Trophoblast cell (in vitro differentiated cells and primary cell): ENCODE measurements around the gene GNRHR.
A peak's percentile ranks its signal among the peaks of the same experiment; 100 is the strongest.

ENCODE experiments used
- DNase-seq, 2 donors: peaks; one replicate each; pipeline ENCODE4 v3.0.0-alpha.2; 2016
- H2AFZ ChIP-seq: 2 replicates; pipeline ENCODE4 v1.6.1; 2013; ENCODE audit warnings: low read length, moderate library complexity, mild to moderate bottlenecking; ENCODE audit not compliant: insufficient read depth, poor library complexity
- H2AK5ac ChIP-seq: 2 replicates; pipeline ENCODE4 v1.6.1; 2013; ENCODE audit warnings: mild to moderate bottlenecking, low read length
- H2BK120ac ChIP-seq: 2 replicates; pipeline ENCODE4 v1.6.1; 2013; ENCODE audit warnings: low read length, mild to moderate bottlenecking, moderate library complexity; ENCODE audit not compliant: insufficient read depth, poor library complexity
- H2BK12ac ChIP-seq: 2 replicates; pipeline ENCODE4 v1.6.1; 2013; ENCODE audit warnings: mild to moderate bottlenecking, low read length, moderate library complexity
- H2BK5ac ChIP-seq: 2 replicates; pipeline ENCODE4 v1.6.1; 2013; ENCODE audit warnings: low read length, low read depth, moderate library complexity, mild to moderate bottlenecking; ENCODE audit not compliant: poor library complexity
- H3K14ac ChIP-seq: 2 replicates; pipeline ENCODE4 v1.6.1; 2013; ENCODE audit warnings: mild to moderate bottlenecking, low read length
- H3K18ac ChIP-seq: 2 replicates; pipeline ENCODE4 v1.6.1; 2013; ENCODE audit warnings: mild to moderate bottlenecking, low read length
- H3K23ac ChIP-seq: 2 replicates; pipeline ENCODE4 v1.6.1; 2013; ENCODE audit warnings: low read length
- H3K27ac ChIP-seq: 2 replicates; pipeline ENCODE4 v1.5.1; 2013; ENCODE audit warnings: low read depth, mild to moderate bottlenecking, inconsistent platforms, low read length, moderate library complexity
- H3K27me3 ChIP-seq: 2 replicates; pipeline ENCODE4 v1.6.1; 2013; ENCODE audit warnings: inconsistent platforms, mild to moderate bottlenecking, low read length, moderate library complexity; ENCODE audit not compliant: insufficient read depth
- H3K36me3 ChIP-seq, 2 experiments: 1 replicate in 1 of 2; 2 replicates in 1 of 2; pipeline ENCODE4 v1.6.1; 2013; ENCODE audit warnings: low read length in 2 of 2, mild to moderate bottlenecking in 2 of 2, moderate library complexity in 1 of 2; ENCODE audit not compliant: insufficient read depth in 2 of 2, control insufficient read depth in 1 of 2
- H3K4ac ChIP-seq: 2 replicates; pipeline ENCODE4 v1.6.1; 2013; ENCODE audit warnings: low read depth, mild to moderate bottlenecking, low read length, moderate library complexity
- H3K4me1 ChIP-seq, 2 experiments: 1 replicate in 1 of 2; 2 replicates in 1 of 2; pipeline ENCODE4 v1.6.1; 2013; ENCODE audit warnings: low read length in 2 of 2, mild to moderate bottlenecking in 2 of 2, moderate library complexity in 1 of 2; ENCODE audit not compliant: insufficient read depth in 2 of 2, control insufficient read depth in 1 of 2
- H3K4me2 ChIP-seq: 2 replicates; pipeline ENCODE4 v1.6.1; 2013; ENCODE audit warnings: inconsistent platforms, mild to moderate bottlenecking, low read length, moderate library complexity
- H3K4me3 ChIP-seq: 2 replicates; pipeline ENCODE4 v1.5.1; 2013; ENCODE audit warnings: mild to moderate bottlenecking, low read depth, low read length, inconsistent platforms
- H3K79me1 ChIP-seq: one replicate; pipeline ENCODE4 v1.6.1; 2013; ENCODE audit warnings: low read length
- H3K79me2 ChIP-seq: 2 replicates; pipeline ENCODE4 v1.6.1; 2013; ENCODE audit warnings: low read length, mild to moderate bottlenecking; ENCODE audit not compliant: control insufficient read depth, insufficient read depth, poor library complexity
- H3K9ac ChIP-seq: 2 replicates; pipeline ENCODE4 v1.6.1; 2013; ENCODE audit warnings: mild to moderate bottlenecking, low read length
- H3K9me3 ChIP-seq: 2 replicates; pipeline ENCODE4 v1.6.1; 2013; ENCODE audit warnings: low read depth, mild to moderate bottlenecking, control low read depth, inconsistent platforms, low read length; ENCODE audit not compliant: insufficient read depth
- H4K12ac ChIP-seq: 2 replicates; pipeline ENCODE4 v1.6.1; 2013; ENCODE audit warnings: low read depth, mild to moderate bottlenecking, low read length, moderate library complexity
- H4K8ac ChIP-seq: 2 replicates; pipeline ENCODE4 v1.6.1; 2013; ENCODE audit warnings: low read depth, mild to moderate bottlenecking, low read length, moderate library complexity
- H4K91ac ChIP-seq: one replicate; pipeline ENCODE4 v1.6.1; 2013; ENCODE audit warnings: low read depth, mild to moderate bottlenecking, low read length, moderate library complexity
- WGBS: extraction: QIAGEN DNeasy Blood & Tissue Kit; methylation state at CpG from one replicate; pipeline ENCODE4 v1.1.7; 2013; ENCODE audit warnings: missing lambda C conversion rate; ENCODE audit not compliant: insufficient read length, insufficient coverage; ENCODE audit errors: extremely low coverage; 5-methylcytosine and 5-hydroxymethylcytosine counted together

Gene GNRHR

DNA sequence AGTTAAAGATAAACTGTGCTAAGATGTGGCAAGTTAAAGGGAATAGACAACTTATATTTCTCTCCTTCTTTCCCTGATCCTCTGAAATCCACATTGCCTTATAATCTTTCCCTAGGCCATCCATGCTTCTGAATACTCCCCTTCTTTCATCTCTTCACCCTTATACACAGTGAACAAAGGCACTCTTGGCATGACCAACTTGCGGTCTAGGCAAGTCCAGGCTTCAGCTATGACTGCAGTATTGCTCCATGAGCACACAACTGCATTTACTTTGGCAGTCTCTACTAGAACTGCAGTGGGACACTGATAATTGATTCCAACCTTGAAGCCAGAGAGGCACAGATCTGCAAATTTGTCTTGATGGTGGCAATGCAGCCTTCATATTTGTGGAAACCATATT is 29.1 kb downstream of the GNRHR start:
- H4K8ac ChIP-seq: no peak overlapping the region
- H3K9me3 ChIP-seq: peaks cover 3% of the 10 kb centered on the region
- no peak overlapping the region for H3K9ac ChIP-seq
- H3K27me3 ChIP-seq: no peaks in the 10 kb centered on the region
- no peak overlapping the region for H3K18ac ChIP-seq
- H2BK120ac ChIP-seq: no peak overlapping the region
- no peak overlapping the region for H4K91ac ChIP-seq
- H4K12ac ChIP-seq: no peak overlapping the region
- H3K4me1 ChIP-seq: peaks cover 7 to 14% of the 10 kb centered on the region in 2 experiments
- H2AK5ac ChIP-seq: no peak overlapping the region
- no peak overlapping the region for H3K4ac ChIP-seq
- no peak overlapping the region for H2BK5ac ChIP-seq
- WGBS: no CpG with 5 or more reads among the region's 1 CpG
- H3K79me1 ChIP-seq: peaks cover 3% of the 10 kb centered on the region
- H2BK12ac ChIP-seq: no peak overlapping the region
- H3K27ac ChIP-seq: no peak overlapping the region
- peak; percentile 24 to 64 for DNase-seq
- no peak overlapping the region for H3K23ac ChIP-seq
- no peaks in the 10 kb centered on the region for H3K79me2 ChIP-seq
- no peak overlapping the region for H2AFZ ChIP-seq
- H3K14ac ChIP-seq: no peak overlapping the region
- no peak overlapping the region for H3K4me3 ChIP-seq
- peaks cover 0 to 7% of the 10 kb centered on the region in 2 experiments for H3K36me3 ChIP-seq
- no peak overlapping the region for H3K4me2 ChIP-seq

DNA sequence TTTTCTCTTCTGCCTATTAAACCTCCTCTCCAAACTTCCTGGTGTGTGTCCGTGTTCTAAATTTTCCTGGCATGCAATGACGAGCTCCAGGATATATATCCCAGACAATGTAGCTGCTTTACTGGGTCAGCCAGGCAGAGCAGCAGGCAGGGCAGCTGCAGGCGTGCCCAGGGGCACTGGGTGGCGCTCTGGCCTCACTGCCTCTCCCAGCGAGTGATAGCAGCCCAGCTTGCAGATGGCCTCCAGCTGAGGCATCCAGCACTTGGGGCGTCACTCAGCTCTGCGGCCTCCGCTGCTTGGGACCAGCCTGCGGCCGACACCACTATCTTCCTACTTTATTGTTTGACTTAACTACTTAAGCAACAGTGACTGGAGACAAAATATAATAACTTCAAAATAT is 30.2 kb downstream of the GNRHR start:
- Histone ChIP-seq H3K9ac (no peak overlapping the region), H3K18ac (no peak overlapping the region), H3K36me3 (peaks cover 0 to 7% of the 10 kb centered on the region in 2 experiments), H3K79me1 (peaks cover 3% of the 10 kb centered on the region), H3K4me1 (peaks cover 7 to 14% of the 10 kb centered on the region in 2 experiments), H3K9me3 (peaks cover 3% of the 10 kb centered on the region), H2BK5ac (no peak overlapping the region), H2BK12ac (no peak overlapping the region), H3K4me2 (no peak overlapping the region), H3K14ac (no peak overlapping the region), H3K79me2 (no peaks in the 10 kb centered on the region), H2AFZ (no peak overlapping the region), H3K27ac (no peak overlapping the region), H3K4me3 (peak overlapping the region; percentile 53), H4K12ac (no peak overlapping the region), H3K27me3 (no peaks in the 10 kb centered on the region), H4K91ac (no peak overlapping the region), H2AK5ac (no peak overlapping the region), H4K8ac (no peak overlapping the region), H3K4ac (no peak overlapping the region), H2BK120ac (no peak overlapping the region), H3K23ac (no peak overlapping the region)
- DNase-seq: no peak
- WGBS: no CpG with 5 or more reads among the region's 10 CpGs

DNA sequence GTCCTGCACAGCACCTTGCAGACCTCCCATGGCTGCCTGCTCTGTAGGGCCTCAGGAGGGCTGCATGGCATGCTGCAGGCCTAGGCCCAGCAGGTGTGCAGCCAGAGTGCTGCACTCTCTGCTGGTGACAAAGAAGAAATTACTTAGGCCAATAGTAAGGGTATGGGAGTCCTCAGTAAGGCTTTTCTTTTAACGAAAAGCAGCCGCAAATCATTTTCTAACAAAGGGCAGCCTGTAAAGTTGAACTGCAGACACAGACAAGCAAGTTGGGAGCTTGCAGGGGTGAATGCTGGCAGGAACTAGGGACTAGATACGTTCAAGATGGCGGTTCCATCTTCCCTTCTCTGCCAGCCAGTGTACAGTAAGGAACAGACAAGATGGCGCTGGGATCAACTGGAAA is 30.8 kb downstream of the GNRHR start:
- peak overlapping the region; percentile 37 for H3K4me3 ChIP-seq
- no peak overlapping the region for H3K18ac ChIP-seq
- no peak overlapping the region for H3K14ac ChIP-seq
- no peak overlapping the region for H4K91ac ChIP-seq
- H3K27ac ChIP-seq: no peak overlapping the region
- H3K9me3 ChIP-seq: peaks cover 3% of the 10 kb centered on the region
- H4K12ac ChIP-seq: no peak overlapping the region
- H2AFZ ChIP-seq: no peak overlapping the region
- no peak overlapping the region for H2AK5ac ChIP-seq
- no peak overlapping the region for H4K8ac ChIP-seq
- peaks cover 0 to 7% of the 10 kb centered on the region in 2 experiments for H3K36me3 ChIP-seq
- peaks cover 3% of the 10 kb centered on the region for H3K79me1 ChIP-seq
- H3K4me1 ChIP-seq: peaks cover 7 to 14% of the 10 kb centered on the region in 2 experiments
- no peaks in the 10 kb centered on the region for H3K27me3 ChIP-seq
- no peak for DNase-seq
- no peak overlapping the region for H2BK5ac ChIP-seq
- H2BK12ac ChIP-seq: no peak overlapping the region
- H3K4me2 ChIP-seq: no peak overlapping the region
- H3K4ac ChIP-seq: no peak overlapping the region
- no CpG with 5 or more reads among the region's 5 CpGs for WGBS
- H3K9ac ChIP-seq: no peak overlapping the region
- no peak overlapping the region for H3K23ac ChIP-seq
- no peaks in the 10 kb centered on the region for H3K79me2 ChIP-seq
- H2BK120ac ChIP-seq: no peak overlapping the region

DNA sequence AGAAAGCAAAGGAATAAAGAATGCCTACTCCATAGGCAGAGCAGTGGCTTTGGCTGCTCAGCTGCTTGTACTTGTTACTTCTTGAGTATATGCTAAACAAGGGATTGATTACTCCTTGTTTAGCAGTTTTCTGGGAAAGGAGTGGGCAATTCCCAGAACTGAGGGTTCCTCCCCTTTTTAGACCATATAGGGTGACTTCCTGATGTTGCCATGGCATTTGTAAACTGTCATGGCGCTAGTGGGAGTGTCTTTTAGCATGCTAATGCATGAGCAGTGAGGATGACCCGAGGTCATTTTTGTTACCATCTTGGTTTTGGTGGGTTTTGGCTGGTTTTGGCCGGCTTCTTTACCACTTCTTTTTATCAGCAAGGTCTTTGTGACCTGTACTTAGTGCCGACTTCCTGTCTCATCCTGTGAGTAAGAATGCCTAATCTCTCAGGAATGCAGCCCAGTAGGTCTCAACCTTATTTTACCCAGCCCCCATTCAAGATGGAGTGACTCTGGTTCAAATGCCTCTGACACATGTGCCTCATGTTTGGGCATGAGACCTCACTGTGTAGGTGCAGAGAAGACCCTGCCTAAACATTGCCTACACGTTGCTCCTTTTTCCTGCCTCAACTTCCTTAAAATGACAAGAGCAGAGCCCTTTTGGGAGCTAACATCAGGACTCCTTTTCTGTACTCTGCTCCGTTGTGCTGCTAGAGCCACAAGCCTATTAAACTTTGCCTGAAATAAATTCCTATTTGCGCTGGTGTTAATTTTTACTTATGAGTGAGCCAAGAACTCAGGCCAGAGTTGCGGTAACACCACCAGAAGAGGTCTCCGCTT is 32.2 kb downstream of the GNRHR start:
- Histone ChIP-seq H3K4me2 (no peak overlapping the region), H3K18ac (peak overlapping the region; percentile 18), H2BK5ac (peak overlapping the region; percentile 32), H2AK5ac (no peak overlapping the region), H3K9me3 (peaks cover 3% of the 10 kb centered on the region), H3K79me2 (no peaks in the 10 kb centered on the region), H3K4me3 (no peak overlapping the region), H3K79me1 (peaks cover 3% of the 10 kb centered on the region), H2BK120ac (peak overlapping the region; percentile 61), H3K4me1 (peaks cover 7 to 14% of the 10 kb centered on the region in 2 experiments), H3K27ac (no peak overlapping the region), H4K8ac (no peak overlapping the region), H3K23ac (no peak overlapping the region), H3K9ac (no peak overlapping the region), H3K14ac (peak overlapping the region; percentile 21), H2BK12ac (peak overlapping the region; percentile 8), H3K4ac (no peak overlapping the region), H4K91ac (peak overlapping the region; percentile 45), H3K27me3 (no peaks in the 10 kb centered on the region), H3K36me3 (peaks cover under 1 to 5% of the 10 kb centered on the region in 2 experiments), H2AFZ (peak overlapping the region; percentile 30), H4K12ac (no peak overlapping the region)
- no CpG with 5 or more reads among the region's 9 CpGs for WGBS
- peak; percentile 37 to 63 for DNase-seq
